A549 (cell line): ENCODE data around the gene CHPF2. TPM values are rescaled to one million over a fixed set of nuclear protein-coding genes. Genes with fewer than 3 reads are reported as not detected.

Source experiments
- ATAC-seq, 2 experiments: fragments of 200-7000 bp in 1 of 2; fragments of >200 bp in 1 of 2; cut with Nextera tagmentation in 1 of 2; cut with Tn5 transposase in 1 of 2; 3 replicates each; pipeline versions ENCODE4 v1.8.0 to v1.9.1; 2018 to 2020; ENCODE audit warnings: mild to moderate bottlenecking in 1 of 2, moderate library complexity in 1 of 2
- CTCF ChIA-PET: fragments of 300-600 bp; sonication (Branson Sonifier 250); formaldehyde crosslinking; extraction: SDS; loops from one replicate; lab custom pipeline; 2021; ENCODE audit warnings: antibody characterized with exemption, inconsistent platforms; lab: Yijun Ruan, JAX
- POLR2A ChIA-PET: fragments of 350-600 bp; formaldehyde crosslinking; extraction: SDS; loops from one replicate; lab custom pipeline; 2021; ENCODE audit warnings: antibody characterized with exemption, inconsistent platforms; lab: Yijun Ruan, JAX
- DNase-seq, 2 experiments: peaks; one replicate each; pipeline versions ENCODE4 v3.0.0 to v3.0.0-alpha.2; 2011 to 2016; ENCODE audit warnings: low read depth in 1 of 2, low spot score in 1 of 2
- FAIRE-seq: peaks from 2 replicates; lab custom pipeline; 2011; peaks lifted over from hg19 to GRCh38; lab: Jason Lieb, UNC
- H3K27ac ChIP-seq, 2 experiments: fragments of >200 bp; sonication (Bioruptor Twin); formaldehyde crosslinking; 3 replicates each; pipeline ENCODE4 v1.5.1; 2016 to 2017
- H3K4me1 ChIP-seq: fragments of >200 bp; sonication (Bioruptor Twin); formaldehyde crosslinking; 3 replicates; pipeline ENCODE4 v1.6.1; 2016
- H3K4me2 ChIP-seq: fragments of >200 bp; sonication (Bioruptor Twin); formaldehyde crosslinking; 3 replicates; pipeline ENCODE4 v1.6.1; 2016
- H3K4me3 ChIP-seq: fragments of >200 bp; sonication (Bioruptor Twin); formaldehyde crosslinking; 3 replicates; pipeline ENCODE4 v1.5.1; 2016
- H3K9me3 ChIP-seq: fragments of >200 bp; sonication (Bioruptor Twin); formaldehyde crosslinking; 3 replicates; pipeline ENCODE4 v1.6.1; 2016
- BCL3 ChIP-seq: fragments of >200 bp; sonication (Bioruptor Twin); formaldehyde crosslinking; IDR thresholded peaks from 3 replicates; pipeline ENCODE4 v1.6.1; 2016
- CBX2 ChIP-seq: fragments of 200-600 bp; sonication (generic); IDR thresholded peaks from 2 replicates; pipeline ENCODE4 v1.6.1; 2016; ENCODE audit warnings: low read depth, mild to moderate bottlenecking, borderline replicate concordance
- CBX8 ChIP-seq: fragments of 200-600 bp; sonication (generic); IDR thresholded peaks from 2 replicates; pipeline ENCODE4 v1.6.1; 2016
- CHD2 ChIP-seq: fragments of 150-350 bp; IDR thresholded peaks from 2 replicates; pipeline ENCODE4 v1.6.1; 2014; ENCODE audit warnings: low read length; ENCODE audit not compliant: partially characterized antibody
- EHMT2 ChIP-seq: fragments of 200-600 bp; sonication (generic); IDR thresholded peaks from 2 replicates; pipeline ENCODE4 v1.6.1; 2016; ENCODE audit warnings: antibody characterized with exemption, low read depth, mild to moderate bottlenecking, moderate library complexity
- ELK1 ChIP-seq: fragments of 150-350 bp; IDR thresholded peaks from 2 replicates; pipeline ENCODE4 v1.6.1; 2014; ENCODE audit warnings: low read depth, mild to moderate bottlenecking, low read length
- ESRRA ChIP-seq: fragments of 150-350 bp; IDR thresholded peaks from 2 replicates; pipeline ENCODE4 v1.6.1; 2014; ENCODE audit warnings: mild to moderate bottlenecking, low read length, borderline replicate concordance
- FOSL2 ChIP-seq, 2 experiments: fragments of 450-650 bp in 1 of 2; fragments of >200 bp in 1 of 2; sonication (Bioruptor Twin) in 1 of 2; formaldehyde crosslinking; IDR thresholded peaks; 2 replicates each; pipeline versions ENCODE4 v1.5.0 to v1.6.1; 2016 to 2020; ENCODE audit warnings: mild to moderate bottlenecking in 1 of 2, moderate library complexity in 1 of 2
- GATA3 ChIP-seq: IDR thresholded peaks from 2 replicates; pipeline ENCODE4 v1.6.1; 2012; ENCODE audit warnings: borderline replicate concordance
- HDAC2 ChIP-seq: fragments of 200-600 bp; sonication (generic); IDR thresholded peaks from 2 replicates; pipeline ENCODE4 v1.6.1; 2016
- HEYL ChIP-seq: fragments of 250-450 bp; sonication (Bioruptor Pico); IDR thresholded peaks from 2 replicates; pipeline ENCODE4 v1.8.0; 2021; ENCODE audit warnings: mild to moderate bottlenecking, moderate library complexity
- HOXA7 ChIP-seq: fragments of 250-450 bp; sonication (Bioruptor Pico); IDR thresholded peaks from 2 replicates; pipeline ENCODE4 v1.5.0; 2020; ENCODE audit warnings: mild to moderate bottlenecking, moderate library complexity
- JUN ChIP-seq, 2 experiments: fragments of >200 bp; sonication (Bioruptor Twin); formaldehyde crosslinking; IDR thresholded peaks; 2 replicates in 1 of 2; 3 replicates in 1 of 2; pipeline ENCODE4 v1.6.1; 2016 to 2017
- KDM1A ChIP-seq: fragments of 200-600 bp; sonication (generic); IDR thresholded peaks from 2 replicates; pipeline ENCODE4 v1.6.1; 2016; ENCODE audit warnings: low read depth, mild to moderate bottlenecking
- MAFK ChIP-seq: fragments of 450-650 bp; IDR thresholded peaks from 2 replicates; pipeline ENCODE4 v1.6.1; 2014; ENCODE audit not compliant: partially characterized antibody
- MAZ ChIP-seq: fragments of 150-350 bp; IDR thresholded peaks from 2 replicates; pipeline ENCODE4 v1.6.1; 2014; ENCODE audit warnings: antibody characterized with exemption, low read depth, low read length, borderline replicate concordance
- NPAS2 ChIP-seq: fragments of 250-450 bp; sonication (Bioruptor Pico); IDR thresholded peaks from 2 replicates; pipeline ENCODE4 v1.8.0; 2022; ENCODE audit warnings: mild to moderate bottlenecking, moderate library complexity, borderline replicate concordance
- PHF8 ChIP-seq: fragments of 200-600 bp; sonication (generic); IDR thresholded peaks from 2 replicates; pipeline ENCODE4 v1.6.1; 2016; ENCODE audit warnings: low read depth, mild to moderate bottlenecking, antibody characterized with exemption, moderate library complexity, borderline replicate concordance
- POLR2AphosphoS2 ChIP-seq: conservative IDR thresholded peaks from 2 replicates; pipeline ENCODE4 v1.6.1; 2012; ENCODE audit warnings: low read length, improper control_type of control experiment, inconsistent platforms
- RAD21 ChIP-seq, 2 experiments: fragments of >200 bp in 1 of 2; sonication (Bioruptor Twin) in 1 of 2; formaldehyde crosslinking in 1 of 2; IDR thresholded peaks in 1 of 2; conservative IDR thresholded peaks in 1 of 2; 2 replicates in 1 of 2; 3 replicates in 1 of 2; pipeline ENCODE4 v1.6.1; 2012 to 2018; ENCODE audit warnings: inconsistent platforms in 1 of 2
- RARB ChIP-seq: fragments of 250-450 bp; sonication (Bioruptor Pico); IDR thresholded peaks from 2 replicates; pipeline ENCODE4 v1.8.0; 2021; ENCODE audit warnings: mild to moderate bottlenecking, moderate library complexity
- RFX5 ChIP-seq: fragments of 450-650 bp; IDR thresholded peaks from 2 replicates; pipeline ENCODE4 v1.7.1; 2014; ENCODE audit warnings: antibody characterized with exemption, mild to moderate bottlenecking, moderate library complexity
- SREBF2 ChIP-seq: fragments of 450-650 bp; IDR thresholded peaks from 2 replicates; pipeline ENCODE4 v1.6.1; 2014; ENCODE audit warnings: mild to moderate bottlenecking, moderate library complexity
- TP53 ChIP-seq: fragments of 250-450 bp; sonication (Bioruptor Pico); IDR thresholded peaks from 2 replicates; pipeline ENCODE4 v1.5.0; 2021; ENCODE audit warnings: mild to moderate bottlenecking, moderate library complexity
- ZFP36 ChIP-seq: fragments of 450-650 bp; IDR thresholded peaks from 2 replicates; pipeline ENCODE4 v1.6.1; 2014; ENCODE audit warnings: borderline replicate concordance; ENCODE audit not compliant: partially characterized antibody
- ZNF302 ChIP-seq: fragments of 250-450 bp; sonication (Bioruptor Pico); IDR thresholded peaks from 2 replicates; pipeline ENCODE4 v1.9.0; 2021; ENCODE audit warnings: inconsistent platforms, mild to moderate bottlenecking, moderate library complexity
- ZSCAN20 ChIP-seq: fragments of 250-450 bp; sonication (Bioruptor Pico); IDR thresholded peaks from 2 replicates; pipeline ENCODE4 v1.8.0; 2022; ENCODE audit warnings: mild to moderate bottlenecking, moderate library complexity
- WGBS: methylation state at CpG from one replicate; pipeline ENCODE4 v1.1.6; 2017; ENCODE audit errors: missing lambda C conversion rate; 5-methylcytosine and 5-hydroxymethylcytosine counted together
- polyA plus RNA-seq, 4 experiments: library from polyadenylated mRNA; depleted of rRNA in 3 of 4; stranded (reverse); fragments of >200 nt; fragmentation: RNase III in 1 of 4; extraction: RNeasy Plus Mini Kit Qiagen cat#74134 plus additional on column Dnase treatment in 1 of 4; gene quantifications; 2 replicates in 3 of 4; 3 replicates in 1 of 4; pipeline ENCODE4 v1.2.3, GENCODE V29; 2011 to 2017
- TF ChIP-seq, protein P1 (sequence below): fragments of 250-450 bp; sonication (Bioruptor Pico); IDR thresholded peaks from 2 replicates; pipeline ENCODE4 v1.5.0; 2020; ENCODE audit warnings: low read depth, mild to moderate bottlenecking, moderate library complexity
- TF ChIP-seq, protein P2 (sequence below): fragments of >200 bp; sonication (Bioruptor Twin); formaldehyde crosslinking; IDR thresholded peaks from 3 replicates; pipeline ENCODE4 v1.5.1; 2016

Gene CHPF2
- polyA plus RNA-seq, 2 of the 4 experiments (the other 2 are of a cell fraction), result 14.9 to 29.6 TPM

- DNase-seq (no peak), FAIRE-seq (no peak), ATAC-seq (no peak)
- Histone ChIP-seq H3K4me1 (no peaks in the 10 kb centered on the region), H3K4me3 (no peak overlapping the region), H3K4me2 (no peak overlapping the region), H3K27ac (no peak overlapping the region), H3K9me3 (no peaks in the 10 kb centered on the region)
- CTCF ChIA-PET, result interaction anchor here (1.0 to 2.0 kb wide), 7 partner anchors 18 to 96 kb away, joined by 3 to 5 read pairs (median 3); no protein-coding TSS in a partner anchor
- POLR2A ChIA-PET, result no interaction called here
- WGBS, result 57% methylated on average over 9 of the region's 9 CpGs
- no peak for TF ChIP-seq EHMT2
- no peak for TF ChIP-seq CBX8
- TF ChIP-seq KDM1A, result no peak
- TF ChIP-seq JUN (IDR thresholded peaks at IDR 0.05), result no peak
- no peak for TF ChIP-seq ELK1
- no peak for TF ChIP-seq HEYL
- TF ChIP-seq ESRRA, result no peak
- no peak for TF ChIP-seq CBX2
- TF ChIP-seq FOSL2 (IDR thresholded peaks at IDR 0.05), result no peak
- TF ChIP-seq FOSL2 (CRISPR knock-in tag; IDR thresholded peaks at IDR 0.05), result no peak
- TF ChIP-seq, all 56 proteins: peak for 0
Observed at GRCh38 chr7:151206914-151207313, 25.4 kb upstream of the CHPF2 start.

DNA sequence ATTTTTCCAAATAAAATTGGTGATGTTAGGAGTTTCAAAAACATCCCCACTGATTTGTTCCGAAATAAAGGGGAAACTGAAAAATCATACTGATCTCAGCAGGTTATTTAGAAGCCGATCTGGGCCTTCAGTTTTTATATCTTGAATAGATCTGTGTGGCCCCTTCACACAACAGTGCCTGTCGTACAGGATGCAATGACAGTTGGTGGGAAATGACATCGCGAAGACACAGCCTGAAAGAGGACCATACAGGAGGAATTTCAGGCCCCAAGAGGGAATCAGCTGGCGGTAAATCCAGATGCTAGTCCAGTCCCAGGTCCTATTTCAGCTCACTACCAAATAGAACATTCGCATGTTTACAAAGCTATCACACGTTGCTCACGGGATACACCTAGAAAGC, 25.0 kb upstream of the CHPF2 start:
- no peak overlapping the region for H3K4me2 ChIP-seq
- DNase-seq (no peak), ATAC-seq (no peak), FAIRE-seq (no peak)
- 77% methylated on average over 9 of the region's 9 CpGs for WGBS
- no peak for TF ChIP-seq KDM1A
- no peak for TF ChIP-seq HOXA7
- no peak for TF ChIP-seq CHD2
- no peak for TF ChIP-seq RARB (CRISPR knock-in tag)
- no peak for TF ChIP-seq MAFK
- no peak for TF ChIP-seq GATA3
- no peak for TF ChIP-seq RAD21 (conservative IDR thresholded peaks at IDR 0.05 in 1 of 2, IDR thresholded peaks at IDR 0.05 in 1 of 2)
- no peak for TF ChIP-seq SREBF2
- no peak for TF ChIP-seq BCL3
- no peak for TF ChIP-seq PHF8
- TF ChIP-seq, protein P1, sequence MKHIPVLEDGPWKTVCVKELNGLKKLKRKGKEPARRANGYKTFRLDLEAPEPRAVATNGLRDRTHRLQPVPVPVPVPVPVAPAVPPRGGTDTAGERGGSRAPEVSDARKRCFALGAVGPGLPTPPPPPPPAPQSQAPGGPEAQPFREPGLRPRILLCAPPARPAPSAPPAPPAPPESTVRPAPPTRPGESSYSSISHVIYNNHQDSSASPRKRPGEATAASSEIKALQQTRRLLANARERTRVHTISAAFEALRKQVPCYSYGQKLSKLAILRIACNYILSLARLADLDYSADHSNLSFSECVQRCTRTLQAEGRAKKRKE (CRISPR knock-in tag), result no peak
- TF ChIP-seq NPAS2 (CRISPR knock-in tag), result no peak
- TF ChIP-seq ZNF302 (CRISPR knock-in tag), result no peak
- ChIA-PET POLR2A (no interaction called here), CTCF (interaction anchor here (1.2 to 2.1 kb wide), 7 partner anchors 18 to 97 kb away, joined by 3 to 6 read pairs (median 3); no protein-coding TSS in a partner anchor)
- H3K4me3 ChIP-seq, result no peak overlapping the region
- no peak overlapping the region for H3K27ac ChIP-seq
- no peaks in the 10 kb centered on the region for H3K4me1 ChIP-seq
- no peaks in the 10 kb centered on the region for H3K9me3 ChIP-seq

GRCh38 chr7:151207804-151208203, 24.5 kb upstream of the CHPF2 start:
- Histone ChIP-seq H3K4me3 (no peak overlapping the region), H3K4me1 (no peaks in the 10 kb centered on the region), H3K9me3 (no peaks in the 10 kb centered on the region), H3K27ac (no peak overlapping the region), H3K4me2 (no peak overlapping the region)
- POLR2A ChIA-PET, result no interaction called here
- WGBS, result 77% methylated on average over 7 of the region's 12 CpGs
- TF ChIP-seq EHMT2 (no peak), ZNF302 (CRISPR knock-in tag) (no peak), POLR2AphosphoS2 (no peak), ZFP36 (no peak), HDAC2 (no peak), RARB (CRISPR knock-in tag) (no peak), ZSCAN20 (CRISPR knock-in tag) (no peak), RFX5 (no peak), TP53 (CRISPR knock-in tag) (no peak), MAZ (no peak)
- TF ChIP-seq, protein P2, sequence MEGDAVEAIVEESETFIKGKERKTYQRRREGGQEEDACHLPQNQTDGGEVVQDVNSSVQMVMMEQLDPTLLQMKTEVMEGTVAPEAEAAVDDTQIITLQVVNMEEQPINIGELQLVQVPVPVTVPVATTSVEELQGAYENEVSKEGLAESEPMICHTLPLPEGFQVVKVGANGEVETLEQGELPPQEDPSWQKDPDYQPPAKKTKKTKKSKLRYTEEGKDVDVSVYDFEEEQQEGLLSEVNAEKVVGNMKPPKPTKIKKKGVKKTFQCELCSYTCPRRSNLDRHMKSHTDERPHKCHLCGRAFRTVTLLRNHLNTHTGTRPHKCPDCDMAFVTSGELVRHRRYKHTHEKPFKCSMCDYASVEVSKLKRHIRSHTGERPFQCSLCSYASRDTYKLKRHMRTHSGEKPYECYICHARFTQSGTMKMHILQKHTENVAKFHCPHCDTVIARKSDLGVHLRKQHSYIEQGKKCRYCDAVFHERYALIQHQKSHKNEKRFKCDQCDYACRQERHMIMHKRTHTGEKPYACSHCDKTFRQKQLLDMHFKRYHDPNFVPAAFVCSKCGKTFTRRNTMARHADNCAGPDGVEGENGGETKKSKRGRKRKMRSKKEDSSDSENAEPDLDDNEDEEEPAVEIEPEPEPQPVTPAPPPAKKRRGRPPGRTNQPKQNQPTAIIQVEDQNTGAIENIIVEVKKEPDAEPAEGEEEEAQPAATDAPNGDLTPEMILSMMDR, result no peak
- DNase-seq (no peak), FAIRE-seq (no peak), ATAC-seq (no peak)
- CTCF ChIA-PET, result interaction anchor here (1.2 to 2.1 kb wide), 7 partner anchors 11 to 96 kb away, joined by 3 to 6 read pairs (median 3); no protein-coding TSS in a partner anchor
